Gastrocnemius medialis (tissue), 4 donors: ENCODE data around the gene SSU72.

Source experiments
- CTCF ChIP-seq, 5 experiments: fragments of 450-650 bp in 3 of 5; fragments of 200-600 bp in 2 of 5; sonication (generic) in 2 of 5; IDR thresholded peaks in 4 of 5; conservative IDR thresholded peaks in 1 of 5; 1 replicate in 4 of 5; 2 replicates in 1 of 5; pipeline ENCODE4 v1.5.1; 2016 to 2019; ENCODE audit warnings: antibody characterized with exemption in 5 of 5, mild to moderate bottlenecking in 3 of 5, moderate library complexity in 3 of 5
- POLR2A ChIP-seq, 2 donors: fragments of 450-650 bp; IDR thresholded peaks; one replicate each; pipeline ENCODE4 v1.6.1; 2017; ENCODE audit warnings: antibody characterized with exemption in 2 of 2, mild to moderate bottlenecking in 2 of 2, moderate library complexity in 2 of 2

- TF ChIP-seq CTCF (IDR thresholded peaks at IDR 0.05 in 4 of 5, conservative IDR thresholded peaks at IDR 0.05 in 1 of 5), result no peak
- TF ChIP-seq POLR2A (IDR thresholded peaks at IDR 0.05), result no peak
These were observed 33.6 kb downstream of the SSU72 start for GRCh38 chr1:1540818-1541628.
